ENCODE data around the gene TADA3.

The TADA3 gene

GRCh38 chr3:9825451-9826040 lies 33.3 kb upstream of the TADA3 start:
- Histone ChIP-seq H3K9me3 (ENCODE audit: control insufficient read depth, insufficient read depth, low read length) (no peaks in the 10 kb centered on the region), H3K27me3 (ENCODE audit: control insufficient read depth, insufficient read depth, low read length) (no peaks in the 10 kb centered on the region), H3K36me3 (ENCODE audit: control insufficient read depth, insufficient read depth, low read length) (no peaks in the 10 kb centered on the region), H3K4me3 (ENCODE audit: low read depth, low read length) (no peak overlapping the region), H3K9ac (ENCODE audit: low read depth, low read length) (peak overlapping the region; percentile 18), H3K4me1 (ENCODE audit: control insufficient read depth, insufficient read depth, low read length) (no peaks in the 10 kb centered on the region)

- no peaks in the 10 kb centered on the region for H3K36me3 ChIP-seq (ENCODE audit: control insufficient read depth, insufficient read depth, low read length)
- no peaks in the 10 kb centered on the region for H3K4me1 ChIP-seq (ENCODE audit: control insufficient read depth, insufficient read depth, low read length)
- H3K27me3 ChIP-seq (ENCODE audit: control insufficient read depth, insufficient read depth, low read length): no peaks in the 10 kb centered on the region
- no peaks in the 10 kb centered on the region for H3K9me3 ChIP-seq (ENCODE audit: control insufficient read depth, insufficient read depth, low read length)
- H3K9ac ChIP-seq (ENCODE audit: low read depth, low read length): no peak overlapping the region
- no peak overlapping the region for H3K4me3 ChIP-seq (ENCODE audit: low read depth, low read length)
These were observed 28.7 kb upstream of the TADA3 start for GRCh38 chr3:9820946-9821345.

- Histone ChIP-seq H3K4me3 (ENCODE audit: low read depth, low read length) (no peak overlapping the region), H3K9ac (ENCODE audit: low read depth, low read length) (no peak overlapping the region), H3K27me3 (ENCODE audit: control insufficient read depth, insufficient read depth, low read length) (no peaks in the 10 kb centered on the region), H3K36me3 (ENCODE audit: control insufficient read depth, insufficient read depth, low read length) (no peaks in the 10 kb centered on the region), H3K4me1 (ENCODE audit: control insufficient read depth, insufficient read depth, low read length) (no peaks in the 10 kb centered on the region), H3K9me3 (ENCODE audit: control insufficient read depth, insufficient read depth, low read length) (no peaks in the 10 kb centered on the region)
These were observed 28.3 kb upstream of the TADA3 start for GRCh38 chr3:9820543-9820942.

- no peak overlapping the region for H3K9ac ChIP-seq (ENCODE audit: low read depth, low read length)
- H3K36me3 ChIP-seq (ENCODE audit: control insufficient read depth, insufficient read depth, low read length): no peaks in the 10 kb centered on the region
- no peak overlapping the region for H3K4me3 ChIP-seq (ENCODE audit: low read depth, low read length)
- no peaks in the 10 kb centered on the region for H3K9me3 ChIP-seq (ENCODE audit: control insufficient read depth, insufficient read depth, low read length)
- no peaks in the 10 kb centered on the region for H3K4me1 ChIP-seq (ENCODE audit: control insufficient read depth, insufficient read depth, low read length)
- H3K27me3 ChIP-seq (ENCODE audit: control insufficient read depth, insufficient read depth, low read length): no peaks in the 10 kb centered on the region
These were observed 26.5 kb upstream of the TADA3 start for GRCh38 chr3:9818666-9819335.

GRCh38 chr3:9817436-9817835 lies 25.2 kb upstream of the TADA3 start:
- no peak overlapping the region for H3K4me3 ChIP-seq (ENCODE audit: low read depth, low read length)
- H3K9me3 ChIP-seq (ENCODE audit: control insufficient read depth, insufficient read depth, low read length): no peaks in the 10 kb centered on the region
- no peak overlapping the region for H3K9ac ChIP-seq (ENCODE audit: low read depth, low read length)
- no peaks in the 10 kb centered on the region for H3K4me1 ChIP-seq (ENCODE audit: control insufficient read depth, insufficient read depth, low read length)
- no peaks in the 10 kb centered on the region for H3K27me3 ChIP-seq (ENCODE audit: control insufficient read depth, insufficient read depth, low read length)
- no peaks in the 10 kb centered on the region for H3K36me3 ChIP-seq (ENCODE audit: control insufficient read depth, insufficient read depth, low read length)

- H3K9me3 ChIP-seq (ENCODE audit: control insufficient read depth, insufficient read depth, low read length): no peaks in the 10 kb centered on the region
- no peaks in the 10 kb centered on the region for H3K4me1 ChIP-seq (ENCODE audit: control insufficient read depth, insufficient read depth, low read length)
- H3K9ac ChIP-seq (ENCODE audit: low read depth, low read length): peak overlapping the region; percentile 47
These were observed 23.7 kb upstream of the TADA3 start for GRCh38 chr3:9815986-9816385.

GRCh38 chr3:9812870-9813483 lies 20.7 kb upstream of the TADA3 start:
- peaks cover 8% of the 10 kb centered on the region for H3K4me1 ChIP-seq (ENCODE audit: control insufficient read depth, insufficient read depth, low read length)
- H3K9ac ChIP-seq (ENCODE audit: low read depth, low read length): no peak overlapping the region
- no peaks in the 10 kb centered on the region for H3K36me3 ChIP-seq (ENCODE audit: control insufficient read depth, insufficient read depth, low read length)
- H3K9me3 ChIP-seq (ENCODE audit: control insufficient read depth, insufficient read depth, low read length): no peaks in the 10 kb centered on the region
- peaks cover 14% of the 10 kb centered on the region for H3K27me3 ChIP-seq (ENCODE audit: control insufficient read depth, insufficient read depth, low read length)
- no peak overlapping the region for H3K4me3 ChIP-seq (ENCODE audit: low read depth, low read length)

More at GRCh38 chr3:9815986-9816385, 23.7 kb upstream of the TADA3 start:
- peaks cover 9% of the 10 kb centered on the region for H3K27me3 ChIP-seq (ENCODE audit: control insufficient read depth, insufficient read depth, low read length)
- H3K4me3 ChIP-seq (ENCODE audit: low read depth, low read length): no peak overlapping the region
- no peaks in the 10 kb centered on the region for H3K36me3 ChIP-seq (ENCODE audit: control insufficient read depth, insufficient read depth, low read length)

GRCh38 chr3:9810846-9811245 lies 18.6 kb upstream of the TADA3 start:
- Histone ChIP-seq H3K4me3 (ENCODE audit: low read depth, low read length) (peak overlapping the region; percentile 53), H3K36me3 (ENCODE audit: control insufficient read depth, insufficient read depth, low read length) (peaks cover 10% of the 10 kb centered on the region), H3K9ac (ENCODE audit: low read depth, low read length) (no peak overlapping the region)

GRCh38 chr3:9810433-9810770 lies 18.1 kb upstream of the TADA3 start:
- Histone ChIP-seq H3K36me3 (ENCODE audit: control insufficient read depth, insufficient read depth, low read length) (peaks cover 13% of the 10 kb centered on the region), H3K9ac (ENCODE audit: low read depth, low read length) (no peak overlapping the region), H3K27me3 (ENCODE audit: control insufficient read depth, insufficient read depth, low read length) (peaks cover 14% of the 10 kb centered on the region), H3K4me1 (ENCODE audit: control insufficient read depth, insufficient read depth, low read length) (peaks cover 8% of the 10 kb centered on the region), H3K9me3 (ENCODE audit: control insufficient read depth, insufficient read depth, low read length) (no peaks in the 10 kb centered on the region), H3K4me3 (ENCODE audit: low read depth, low read length) (peak overlapping the region; percentile 53)

More at GRCh38 chr3:9810846-9811245, 18.6 kb upstream of the TADA3 start:
- Histone ChIP-seq H3K27me3 (ENCODE audit: control insufficient read depth, insufficient read depth, low read length) (peaks cover 14% of the 10 kb centered on the region), H3K9me3 (ENCODE audit: control insufficient read depth, insufficient read depth, low read length) (no peaks in the 10 kb centered on the region), H3K4me1 (ENCODE audit: control insufficient read depth, insufficient read depth, low read length) (peaks cover 8% of the 10 kb centered on the region)

- no peaks in the 10 kb centered on the region for H3K9me3 ChIP-seq (ENCODE audit: control insufficient read depth, insufficient read depth, low read length)
- H3K36me3 ChIP-seq (ENCODE audit: control insufficient read depth, insufficient read depth, low read length): peaks cover 18% of the 10 kb centered on the region
- H3K4me1 ChIP-seq (ENCODE audit: control insufficient read depth, insufficient read depth, low read length): peaks cover 8% of the 10 kb centered on the region
- peak within 1 kb of the TSS; percentile 0 for H3K9ac ChIP-seq (ENCODE audit: low read depth, low read length)
- H3K4me3 ChIP-seq (ENCODE audit: low read depth, low read length): peak within 1 kb of the TSS; percentile 53
- H3K27me3 ChIP-seq (ENCODE audit: control insufficient read depth, insufficient read depth, low read length): peaks cover 14% of the 10 kb centered on the region
These were observed 17.6 kb upstream of the TADA3 start, which contains the start of gene TTLL3 for GRCh38 chr3:9809615-9810432. Gene TTLL3 (plus strand): TSS chr3:9810262. CDS start chr3:9810662, 400 bp downstream.

GRCh38 chr3:9809239-9809614 lies 17.0 kb upstream of the TADA3 start:
- Histone ChIP-seq H3K4me1 (ENCODE audit: control insufficient read depth, insufficient read depth, low read length) (peaks cover 8% of the 10 kb centered on the region), H3K36me3 (ENCODE audit: control insufficient read depth, insufficient read depth, low read length) (peaks cover 24% of the 10 kb centered on the region), H3K27me3 (ENCODE audit: control insufficient read depth, insufficient read depth, low read length) (peaks cover 14% of the 10 kb centered on the region), H3K9me3 (ENCODE audit: control insufficient read depth, insufficient read depth, low read length) (no peaks in the 10 kb centered on the region), H3K9ac (ENCODE audit: low read depth, low read length) (peak overlapping the region; percentile 0), H3K4me3 (ENCODE audit: low read depth, low read length) (peak overlapping the region; percentile 53)
